Measurements from ENCODE around the gene BACH1.

GRCh38 chr21:29287383-29287782 is 11.3 kb upstream of the BACH1 start:
- TF ChIP-seq POLR2AphosphoS5 (IDR thresholded peaks at IDR 0.05; ENCODE audit: insufficient read depth, low read depth, low read length): peak; percentile 25
- TF ChIP-seq CTCF (IDR thresholded peaks at IDR 0.05; ENCODE audit: extremely low read depth in 1 of 2, insufficient read depth in 1 of 2, low read depth in 1 of 2, low read length in 2 of 2): no peak
- TF ChIP-seq POLR2A (IDR thresholded peaks at IDR 0.05; ENCODE audit: low read depth, low read length): no peak

All from endothelial cell of umbilical vein (primary cell).